Central memory CD4-positive, alpha-beta T cell (primary cell): Measurements from ENCODE around the gene KRT222.
A peak's percentile ranks its signal among the peaks of the same experiment; 100 is the strongest.

Source experiments
- DNase-seq: peaks from one replicate; pipeline ENCODE4 v3.0.0; 2022

Gene KRT222

DNA sequence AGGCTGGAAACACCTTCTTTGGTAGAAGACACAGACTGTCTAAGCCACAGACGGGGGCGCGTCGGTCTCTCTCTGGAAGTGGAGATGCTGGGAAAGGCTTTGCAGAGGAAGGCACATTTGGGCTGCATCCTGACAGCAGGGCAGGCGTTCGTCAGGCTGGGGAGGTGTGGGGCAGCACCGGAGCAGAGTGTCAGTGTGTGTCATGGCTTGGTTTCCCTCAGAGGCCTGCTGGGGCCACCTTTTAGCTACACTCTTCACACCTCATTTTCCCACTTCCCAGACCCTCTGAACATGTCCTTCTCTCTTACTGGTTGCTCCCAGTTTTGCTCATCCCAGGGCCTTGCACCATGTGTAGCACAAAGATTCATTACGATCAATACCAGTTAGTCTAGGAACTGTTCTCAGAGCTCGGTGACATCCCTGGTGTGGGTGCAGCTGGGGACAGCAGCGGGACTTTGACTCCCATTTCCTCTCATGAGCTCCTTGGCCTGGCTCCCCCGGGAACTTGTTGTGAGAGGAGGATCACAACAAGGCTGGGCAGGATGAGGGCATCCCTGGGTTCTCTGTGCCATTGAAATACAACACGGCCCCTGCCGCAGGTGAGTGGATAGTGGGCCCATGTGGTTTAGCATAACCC is 50.4 kb downstream of the KRT222 start:
- no peak for DNase-seq

DNA sequence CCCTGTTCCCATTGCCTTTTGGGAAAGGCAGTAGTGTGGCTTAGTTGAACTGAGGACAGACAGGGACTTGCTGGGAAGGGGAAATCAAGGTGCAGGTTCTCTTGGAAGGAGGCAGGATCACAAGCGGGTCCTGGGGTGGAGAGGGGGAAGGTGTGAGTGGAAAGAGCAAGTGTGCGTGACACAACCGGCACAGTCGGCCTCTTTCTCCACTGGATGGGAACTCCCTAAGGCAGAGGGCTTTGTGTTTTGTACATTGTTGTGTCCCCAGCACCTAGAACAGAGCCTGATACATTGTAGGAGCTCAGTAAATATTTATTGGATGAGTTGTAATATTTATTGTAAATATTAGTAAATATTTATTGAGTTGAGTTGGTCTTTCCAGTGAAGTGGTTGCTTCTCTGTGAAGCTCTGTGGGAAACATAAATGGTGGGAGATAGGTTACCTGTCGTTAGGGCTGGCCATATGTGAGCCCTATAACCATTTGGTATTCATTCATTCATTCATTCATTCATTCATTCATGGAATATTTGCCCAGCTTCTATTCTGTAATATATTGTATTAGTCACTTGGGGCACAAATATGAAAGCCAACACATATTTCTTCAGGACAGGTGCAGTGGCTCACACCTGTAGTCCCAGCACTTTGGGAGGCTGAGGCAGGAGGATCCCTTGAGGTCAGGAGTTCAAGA is 51.4 kb downstream of the KRT222 start:
- no peak for DNase-seq

DNA sequence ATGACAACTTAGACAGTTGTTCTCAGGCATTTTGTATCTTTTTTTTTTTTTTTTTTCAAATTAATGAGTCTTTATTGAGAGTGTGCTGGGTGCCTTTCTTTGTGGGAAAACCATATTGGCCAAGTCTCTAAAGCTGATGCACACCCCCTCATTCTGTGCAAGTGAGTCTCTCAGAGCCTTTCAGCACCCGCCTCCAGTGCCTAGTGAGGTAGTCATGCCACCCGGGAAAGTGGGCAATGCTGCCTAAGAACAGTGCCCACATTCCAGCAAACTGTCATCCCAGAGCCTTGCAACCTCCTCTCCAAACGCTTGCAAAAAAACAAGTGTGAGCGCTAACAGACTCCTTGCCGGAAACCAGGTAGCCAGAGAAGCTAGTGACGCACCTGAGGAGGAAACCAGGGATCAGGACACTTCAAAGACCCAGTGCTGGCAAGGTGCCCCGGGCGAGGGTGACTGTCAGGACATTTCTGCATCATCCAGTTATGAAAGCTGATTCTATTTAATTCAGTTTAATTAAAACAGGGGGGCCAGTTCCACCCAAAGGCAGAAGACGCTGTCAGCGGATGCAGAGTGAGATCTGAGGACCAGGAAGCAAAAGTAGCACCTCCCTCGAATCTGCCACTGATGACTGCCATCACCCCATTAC is 52.3 kb downstream of the KRT222 start:
- peak; percentile 92 for DNase-seq

GRCh38 chr17:40611840-40612474 is 53.0 kb downstream of the KRT222 start:
- no peak for DNase-seq

DNA sequence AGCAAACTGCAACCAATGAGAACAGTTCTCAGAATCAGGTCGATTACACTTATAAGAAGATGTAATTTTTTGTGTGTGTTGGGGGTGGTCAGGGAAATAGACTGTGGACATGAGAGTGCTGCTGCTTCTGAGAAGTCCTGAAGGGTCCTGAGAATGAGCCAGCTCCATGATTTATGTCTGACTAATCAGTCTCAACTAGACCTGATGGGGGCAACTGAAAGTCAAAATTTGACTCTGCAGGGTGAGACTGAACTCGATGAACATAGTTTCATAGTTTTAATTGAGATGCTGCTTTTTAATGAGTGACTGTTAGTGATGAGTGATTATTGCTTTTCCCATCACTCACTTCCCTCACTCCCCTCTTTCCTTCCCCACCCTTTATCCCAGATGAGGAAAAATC is 54.6 kb downstream of the KRT222 start:
- DNase-seq, result no peak

GRCh38 chr17:40608061-40608581 is 56.9 kb downstream of the KRT222 start:
- DNase-seq, result peak; percentile 86

- peak; percentile 67 for DNase-seq
Observed at GRCh38 chr17:40607641-40608040, 57.3 kb downstream of the KRT222 start.

DNA sequence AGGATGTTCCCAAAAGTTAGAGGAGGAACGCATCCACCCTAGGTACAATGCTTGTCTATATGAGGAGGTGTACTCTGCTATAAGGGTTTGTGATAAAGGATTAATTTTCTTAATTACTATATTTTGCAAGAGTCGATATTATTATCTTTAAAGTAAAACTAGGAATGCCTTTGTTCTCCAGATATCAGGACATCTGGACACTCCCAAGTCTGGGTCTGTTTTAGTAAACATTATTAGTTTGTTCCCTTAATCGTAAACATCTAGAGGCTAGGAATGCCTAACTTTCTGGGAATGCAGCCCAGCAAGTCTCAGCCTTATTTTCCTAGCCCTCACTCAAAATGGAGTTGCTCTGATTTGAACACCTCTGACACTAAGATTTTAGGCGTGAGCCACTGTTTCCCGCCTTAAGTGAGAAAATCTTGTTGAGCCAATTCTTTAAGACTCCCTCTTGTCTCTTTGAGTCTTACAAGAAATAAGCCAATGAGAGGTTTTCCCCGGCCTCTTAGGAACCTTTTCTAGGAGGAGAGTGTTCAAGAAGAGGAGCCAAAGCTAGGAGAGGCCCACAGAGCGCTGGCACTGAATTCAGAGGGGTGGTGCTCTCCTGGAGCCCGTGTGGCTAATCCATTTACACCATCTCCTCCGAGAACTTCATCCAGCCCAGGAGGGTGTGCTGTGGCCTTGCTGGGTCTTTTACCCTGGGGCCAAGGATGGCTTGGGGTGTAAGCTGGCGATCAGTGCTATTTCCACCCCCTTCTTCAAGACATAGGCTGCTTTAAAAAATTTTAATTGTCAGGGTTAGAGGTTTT is 58.2 kb downstream of the KRT222 start:
- no peak for DNase-seq

DNA sequence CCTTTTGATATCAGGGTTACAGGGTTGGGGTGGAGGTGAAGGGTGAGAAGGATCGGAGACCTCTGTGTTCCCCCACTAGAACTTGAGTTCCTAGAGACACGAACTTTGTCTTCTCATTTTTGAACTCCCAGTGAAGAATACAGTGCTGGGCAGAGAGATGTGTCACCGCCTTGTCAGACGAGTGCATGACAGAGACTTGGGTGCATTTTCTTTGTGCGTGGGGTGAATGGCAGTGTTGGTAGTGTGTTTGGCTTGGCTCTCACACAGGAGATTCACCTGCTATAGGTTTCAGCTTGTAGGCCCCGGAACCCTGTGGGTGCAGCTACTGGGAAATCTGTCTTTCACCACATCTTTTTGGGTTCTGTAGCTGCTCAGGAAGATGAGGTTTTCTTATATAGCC is 59.7 kb downstream of the KRT222 start:
- DNase-seq, result peak; percentile 68
